GM21390 (cell line): ENCODE measurements around the gene RWDD3.

Experiments used
- ATAC-seq: cut with Tn5 transposase; IDR thresholded peaks from one replicate; pipeline ENCODE4 v1.9.1; 2021; ENCODE audit not compliant: unreplicated experiment

The RWDD3 gene

DNA sequence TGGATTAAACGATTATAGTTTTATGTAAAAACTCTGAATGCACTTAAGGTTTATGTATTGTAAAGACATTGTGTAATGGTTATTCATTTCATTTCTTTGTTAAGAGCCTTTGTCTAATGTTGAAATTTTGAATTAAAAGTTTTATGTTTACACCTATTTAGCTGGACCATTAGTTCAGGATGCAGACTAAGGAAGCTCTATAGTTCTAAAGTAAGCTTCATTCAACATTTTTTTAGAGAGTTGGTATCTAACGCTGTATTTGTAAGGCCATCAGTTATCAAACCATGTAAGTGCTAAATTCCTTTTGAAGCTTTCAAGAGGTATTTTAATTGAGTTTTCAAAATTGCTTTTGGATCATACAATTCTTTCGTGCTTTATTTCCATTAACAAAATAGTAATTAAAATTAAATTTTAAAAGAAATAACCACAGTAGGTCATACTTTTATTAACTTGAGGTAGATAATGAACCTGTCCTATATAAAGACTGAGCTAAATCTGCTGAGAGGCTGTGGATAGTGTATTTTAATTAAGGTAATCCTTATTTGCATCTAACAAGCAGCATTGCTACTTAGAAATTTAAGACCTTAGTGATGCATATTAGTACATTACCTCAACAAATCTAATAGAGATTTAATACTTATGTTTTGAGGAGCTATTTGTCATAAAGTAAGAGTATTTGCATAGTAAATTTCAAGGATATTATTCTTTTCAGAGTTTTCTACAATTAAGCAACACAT, 47.9 kb downstream of the RWDD3 start:
- ATAC-seq, result no peak

DNA sequence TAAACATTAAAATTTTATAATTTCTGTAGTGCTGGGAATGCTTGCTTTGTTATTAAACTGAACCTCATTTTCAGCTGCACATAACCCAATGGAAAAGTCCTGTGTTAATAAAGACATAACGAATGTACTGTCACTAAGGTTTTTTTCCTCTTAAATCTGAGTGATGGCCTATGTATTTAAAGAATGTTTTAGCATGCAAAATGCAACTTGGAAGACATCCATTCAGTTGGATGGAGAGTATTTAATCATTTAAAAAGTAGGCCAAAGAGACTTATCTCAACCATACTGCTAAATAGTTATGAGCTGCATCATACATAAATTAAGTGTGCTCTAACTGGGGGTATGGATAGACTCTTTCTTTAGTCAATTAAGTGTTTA, 48.5 kb downstream of the RWDD3 start:
- ATAC-seq, result no peak

GRCh38 chr1:95284420-95284819, 50.4 kb downstream of the RWDD3 start:
- no peak for ATAC-seq

- ATAC-seq, result no peak
Measured at GRCh38 chr1:95286479-95286878, 52.5 kb downstream of the RWDD3 start.

- ATAC-seq, result no peak
Measured at GRCh38 chr1:95287081-95287480, 53.1 kb downstream of the RWDD3 start.

DNA sequence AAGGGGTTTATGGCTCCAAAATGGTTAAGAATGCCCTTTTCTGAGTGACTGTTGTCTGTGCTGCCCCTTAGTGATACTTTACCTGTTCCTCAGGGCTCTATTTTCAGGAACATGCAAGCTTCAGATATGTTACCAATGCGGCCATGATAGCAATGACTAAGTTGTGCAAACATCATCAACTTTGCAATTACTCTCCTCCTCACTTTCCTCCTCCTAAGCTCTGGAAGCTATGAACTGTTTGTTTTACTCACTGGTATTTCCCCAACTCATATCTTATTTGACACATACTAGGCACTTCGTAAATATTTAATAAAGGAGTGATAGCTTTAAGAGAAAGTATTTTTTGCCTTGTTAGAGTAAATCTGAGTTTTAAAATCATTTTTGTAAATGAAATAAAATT, 53.8 kb downstream of the RWDD3 start:
- ATAC-seq, result no peak
